ENCODE measurements around the gene PHTF1.

The PHTF1 gene

DNA sequence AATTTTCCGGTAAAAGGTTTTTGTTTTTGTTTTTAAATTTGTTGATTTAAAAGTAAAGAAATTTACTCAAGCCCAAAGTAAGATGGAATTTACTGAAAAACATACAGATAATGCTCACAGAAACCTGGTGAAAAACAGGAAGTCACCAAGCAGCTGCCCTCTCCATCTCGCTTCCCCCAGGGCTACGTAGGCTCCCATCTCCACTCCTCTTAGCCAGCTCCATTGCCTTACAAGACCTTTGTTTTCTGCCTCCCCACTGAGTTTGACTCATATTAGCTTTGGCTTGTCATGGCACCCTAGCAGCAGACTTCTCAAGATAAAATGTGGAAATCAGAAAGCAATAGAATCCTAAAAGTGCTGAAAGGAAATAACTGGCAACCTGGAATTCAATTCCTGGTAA, 57.9 kb downstream of the PHTF1 start:
- H3K27me3 ChIP-seq (replicated peaks): no peaks in the 10 kb centered on the region
- TF ChIP-seq, protein P1, sequence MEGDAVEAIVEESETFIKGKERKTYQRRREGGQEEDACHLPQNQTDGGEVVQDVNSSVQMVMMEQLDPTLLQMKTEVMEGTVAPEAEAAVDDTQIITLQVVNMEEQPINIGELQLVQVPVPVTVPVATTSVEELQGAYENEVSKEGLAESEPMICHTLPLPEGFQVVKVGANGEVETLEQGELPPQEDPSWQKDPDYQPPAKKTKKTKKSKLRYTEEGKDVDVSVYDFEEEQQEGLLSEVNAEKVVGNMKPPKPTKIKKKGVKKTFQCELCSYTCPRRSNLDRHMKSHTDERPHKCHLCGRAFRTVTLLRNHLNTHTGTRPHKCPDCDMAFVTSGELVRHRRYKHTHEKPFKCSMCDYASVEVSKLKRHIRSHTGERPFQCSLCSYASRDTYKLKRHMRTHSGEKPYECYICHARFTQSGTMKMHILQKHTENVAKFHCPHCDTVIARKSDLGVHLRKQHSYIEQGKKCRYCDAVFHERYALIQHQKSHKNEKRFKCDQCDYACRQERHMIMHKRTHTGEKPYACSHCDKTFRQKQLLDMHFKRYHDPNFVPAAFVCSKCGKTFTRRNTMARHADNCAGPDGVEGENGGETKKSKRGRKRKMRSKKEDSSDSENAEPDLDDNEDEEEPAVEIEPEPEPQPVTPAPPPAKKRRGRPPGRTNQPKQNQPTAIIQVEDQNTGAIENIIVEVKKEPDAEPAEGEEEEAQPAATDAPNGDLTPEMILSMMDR (IDR thresholded peaks at IDR 0.05; ENCODE audit: low read depth, low read length, missing control alignments): no peak
- no peak overlapping the region for H3K4me3 ChIP-seq (ENCODE audit: low read depth, low read length)
- in situ Hi-C loops (cut with HindIII; ENCODE audit: low pct_ligation_motif_present, low sequenced_read_pairs): no loop called here
- peak; percentile 10 for DNase-seq
- no peak overlapping the region for H3K27ac ChIP-seq
- peaks cover 5% of the 10 kb centered on the region for H3K36me3 ChIP-seq (replicated peaks)

DNA sequence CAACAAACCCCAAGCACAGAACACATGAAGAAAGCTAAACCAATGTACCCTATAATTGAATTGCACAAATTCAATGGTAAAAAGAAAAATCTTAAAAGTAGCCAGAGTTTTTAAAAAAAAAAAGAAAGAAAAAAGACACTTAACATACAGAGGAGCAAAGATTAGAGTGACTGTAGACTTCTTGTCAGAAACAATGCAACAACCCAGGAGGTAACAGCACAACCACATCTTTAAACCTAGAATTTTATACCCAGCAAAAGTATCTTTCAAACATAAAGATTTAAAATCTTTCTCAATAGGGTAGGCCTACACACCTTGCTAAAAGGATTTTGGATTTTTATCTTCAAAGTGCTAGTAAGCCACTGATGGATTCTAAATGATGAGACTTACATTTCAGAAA, 64.4 kb downstream of the PHTF1 start:
- H3K27me3 ChIP-seq (replicated peaks): no peaks in the 10 kb centered on the region
- H3K27ac ChIP-seq: no peak overlapping the region
- TF ChIP-seq, protein P1 (IDR thresholded peaks at IDR 0.05; ENCODE audit: low read depth, low read length, missing control alignments): no peak
- in situ Hi-C loops (cut with HindIII; ENCODE audit: low pct_ligation_motif_present, low sequenced_read_pairs): no loop called here
- no peak overlapping the region for H3K4me3 ChIP-seq (ENCODE audit: low read depth, low read length)
- DNase-seq: no peak
- peaks cover 5% of the 10 kb centered on the region for H3K36me3 ChIP-seq (replicated peaks)

DNA sequence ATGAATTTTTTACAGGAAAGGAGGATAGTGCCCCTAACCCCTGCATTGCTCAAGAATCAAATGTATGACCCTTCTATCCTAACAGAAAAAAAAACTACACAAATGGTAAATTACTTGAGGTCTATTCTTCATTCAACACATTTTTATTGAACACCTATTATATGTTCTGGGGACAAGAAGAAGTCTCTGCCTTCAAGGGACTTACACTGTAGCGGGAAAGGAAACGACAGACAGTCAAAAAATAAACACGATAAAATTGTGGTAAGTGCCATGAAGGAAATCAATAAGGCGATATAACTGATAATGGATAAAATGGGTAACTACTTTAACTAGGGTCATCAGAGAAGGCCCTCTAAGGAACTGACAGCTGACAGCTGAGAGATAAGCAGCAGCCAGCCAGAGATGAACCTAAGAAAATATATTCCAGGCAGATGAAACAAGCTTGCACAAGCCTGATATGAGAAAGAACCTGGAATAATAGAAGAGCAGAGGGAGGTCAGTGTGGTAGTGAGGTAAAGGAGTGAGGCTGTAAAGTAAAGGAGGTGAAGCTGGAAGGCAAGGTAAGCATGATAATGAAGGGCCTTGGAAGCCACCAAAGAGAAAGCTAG, 66.4 kb downstream of the PHTF1 start:
- H3K36me3 ChIP-seq (replicated peaks): no peaks in the 10 kb centered on the region
- DNase-seq: no peak
- no peaks in the 10 kb centered on the region for H3K27me3 ChIP-seq (replicated peaks)
- in situ Hi-C loops (cut with HindIII; ENCODE audit: low pct_ligation_motif_present, low sequenced_read_pairs): no loop called here
- no peak overlapping the region for H3K27ac ChIP-seq
- no peak overlapping the region for H3K4me3 ChIP-seq (ENCODE audit: low read depth, low read length)
- TF ChIP-seq, protein P1 (IDR thresholded peaks at IDR 0.05; ENCODE audit: low read depth, low read length, missing control alignments): no peak

DNA sequence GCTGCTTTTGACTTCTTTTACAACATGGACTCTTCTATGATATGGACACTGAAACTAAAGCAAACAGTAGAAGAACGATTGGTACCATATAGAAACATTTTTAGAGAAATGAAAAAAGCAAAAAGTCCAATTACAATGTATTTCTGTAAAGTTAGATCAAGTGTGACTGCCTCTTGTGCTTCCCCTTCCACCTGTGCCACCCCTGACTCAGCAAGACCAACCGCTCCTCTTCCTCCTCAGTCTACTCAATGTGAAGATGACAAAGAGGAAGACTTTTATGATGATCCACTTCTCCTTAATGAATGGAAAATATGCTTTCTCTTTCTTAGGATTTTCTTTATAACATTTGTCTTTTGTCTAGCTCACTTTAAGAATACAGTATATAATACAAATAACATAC, 66.9 kb downstream of the PHTF1 start:
- no peak overlapping the region for H3K4me3 ChIP-seq (ENCODE audit: low read depth, low read length)
- in situ Hi-C loops (cut with HindIII; ENCODE audit: low pct_ligation_motif_present, low sequenced_read_pairs): no loop called here
- TF ChIP-seq, protein P1 (IDR thresholded peaks at IDR 0.05; ENCODE audit: low read depth, low read length, missing control alignments): no peak
- DNase-seq: no peak
- no peaks in the 10 kb centered on the region for H3K36me3 ChIP-seq (replicated peaks)
- H3K27ac ChIP-seq: no peak overlapping the region
- no peaks in the 10 kb centered on the region for H3K27me3 ChIP-seq (replicated peaks)

DNA sequence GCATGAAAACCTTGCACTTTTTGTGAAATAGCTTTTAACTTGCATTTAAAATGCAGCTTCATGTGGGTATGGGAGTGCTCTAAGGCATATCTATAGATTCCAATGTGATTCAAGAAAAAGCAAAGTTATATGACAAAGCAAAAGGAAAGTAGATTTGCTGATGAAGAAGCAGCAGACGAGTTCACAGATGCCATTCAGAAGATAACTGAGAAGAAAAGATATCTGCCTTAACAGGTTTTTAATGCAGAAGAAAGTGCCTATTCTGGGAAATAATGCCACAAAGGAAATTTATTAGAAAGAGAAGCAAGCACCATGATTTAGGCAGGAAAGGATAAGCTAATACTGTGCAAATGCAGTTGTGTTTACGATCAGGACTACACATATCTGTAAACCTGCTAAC, 68.1 kb downstream of the PHTF1 start:
- in situ Hi-C loops (cut with HindIII; ENCODE audit: low pct_ligation_motif_present, low sequenced_read_pairs): no loop called here
- Histone ChIP-seq H3K4me3 (ENCODE audit: low read depth, low read length) (no peak overlapping the region), H3K36me3 (replicated peaks) (no peaks in the 10 kb centered on the region), H3K27ac (no peak overlapping the region), H3K27me3 (replicated peaks) (no peaks in the 10 kb centered on the region)
- TF ChIP-seq, protein P1 (IDR thresholded peaks at IDR 0.05; ENCODE audit: low read depth, low read length, missing control alignments): no peak
- DNase-seq: no peak
